Subcutaneous abdominal adipose tissue (tissue), 5 donors: ENCODE measurements around the gene MTTP.

Experiments
- H3K27ac ChIP-seq: one replicate; pipeline ENCODE4 v1.7.0; 2013; ENCODE audit warnings: low read depth, mild to moderate bottlenecking, inconsistent platforms, low read length, moderate library complexity
- H3K27me3 ChIP-seq, 5 donors: one replicate each; pipeline ENCODE4 v1.7.0; 2013; ENCODE audit warnings: low read length in 5 of 5, inconsistent platforms in 1 of 5; ENCODE audit not compliant: control insufficient read depth in 5 of 5, insufficient read depth in 4 of 5
- H3K36me3 ChIP-seq, 5 donors: one replicate each; pipeline ENCODE4 v1.7.0; 2013; ENCODE audit warnings: low read length in 5 of 5; ENCODE audit not compliant: control insufficient read depth in 5 of 5, insufficient read depth in 5 of 5
- H3K4me1 ChIP-seq, 5 donors: one replicate each; pipeline ENCODE4 v1.7.0; 2013; ENCODE audit warnings: low read length in 5 of 5, mild to moderate bottlenecking in 3 of 5, moderate library complexity in 1 of 5; ENCODE audit not compliant: control insufficient read depth in 5 of 5, insufficient read depth in 5 of 5
- H3K4me3 ChIP-seq, 5 donors: one replicate each; pipeline ENCODE4 v1.7.0; 2013; ENCODE audit warnings: low read length in 5 of 5, low read depth in 1 of 5
- H3K9ac ChIP-seq, 5 donors: one replicate each; pipeline ENCODE4 v1.7.0; 2013; ENCODE audit warnings: low read length in 5 of 5, mild to moderate bottlenecking in 4 of 5, moderate library complexity in 3 of 5
- H3K9me3 ChIP-seq, 5 donors: one replicate each; pipeline ENCODE4 v1.7.0; 2013; ENCODE audit warnings: low read length in 5 of 5; ENCODE audit not compliant: control insufficient read depth in 5 of 5
- donor health status: healthy.
- donor health status: healthy.
- donor health status: healthy.
- donor health status: healthy.
- donor health status: healthy.

The MTTP gene

DNA sequence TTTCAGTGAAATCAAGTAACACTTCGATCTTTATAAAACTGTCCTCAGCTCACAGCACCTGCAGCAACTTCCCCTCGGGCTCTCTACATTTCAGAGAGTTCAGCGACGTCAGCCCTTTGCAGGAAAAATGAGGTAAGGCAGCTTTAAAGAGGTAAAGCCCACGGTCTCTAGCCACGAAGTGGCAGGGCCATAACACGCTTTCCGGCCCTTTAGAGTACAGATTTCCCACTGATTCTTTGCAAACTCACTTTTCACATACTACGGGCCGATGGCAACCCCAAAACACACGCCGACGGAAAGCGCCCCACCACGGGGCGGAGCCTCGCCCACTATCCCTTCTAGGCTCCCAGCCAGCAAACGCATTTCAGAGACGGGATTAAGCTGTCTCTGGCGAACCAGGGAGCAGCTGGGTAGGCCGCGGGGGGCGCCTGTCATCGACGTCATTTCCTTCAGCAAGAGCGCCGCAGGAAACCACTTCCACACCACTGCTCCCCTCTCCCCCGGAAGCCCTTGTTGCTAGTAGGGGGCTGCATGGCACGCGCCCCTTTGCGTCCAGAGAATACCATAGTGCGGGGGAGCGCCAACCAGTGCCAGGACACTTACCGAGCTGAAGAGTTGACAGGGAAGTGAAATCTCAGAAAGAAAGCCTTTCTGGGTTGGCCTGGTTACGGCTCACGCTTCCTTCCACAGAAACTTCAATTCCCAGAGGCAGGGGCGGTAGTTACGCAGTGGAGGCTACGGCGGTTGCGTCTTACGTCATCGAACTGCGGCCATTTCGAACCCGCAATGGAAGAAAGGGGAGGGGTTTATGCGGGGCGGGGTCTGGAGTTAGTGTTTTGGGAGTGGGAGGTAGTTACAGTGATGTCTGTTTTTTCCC lies 11.1 kb upstream of the MTTP start, which contains the start of gene TRMT10A:
TSS of gene TRMT10A (minus strand) at position 730 of the 877 bp plus-strand sequence. CDS start 4,701 bp downstream, outside the sequence.
- H3K27me3 ChIP-seq, result no peaks in the 10 kb centered on the region
- peaks cover 0 to 11% (median 6%) of the 10 kb centered on the region in 5 donors for H3K4me1 ChIP-seq
- H3K9ac ChIP-seq, result peak within 1 kb of the TSS; percentile 93 to 95 (median 94)
- peaks cover 0 to 5% (median 0%) of the 10 kb centered on the region in 5 donors for H3K36me3 ChIP-seq
- H3K27ac ChIP-seq, result peak within 1 kb of the TSS; percentile 99
- H3K9me3 ChIP-seq, result no peaks in the 10 kb centered on the region
- H3K4me3 ChIP-seq, result peak within 1 kb of the TSS; percentile 79 to 99 (median 95)

DNA sequence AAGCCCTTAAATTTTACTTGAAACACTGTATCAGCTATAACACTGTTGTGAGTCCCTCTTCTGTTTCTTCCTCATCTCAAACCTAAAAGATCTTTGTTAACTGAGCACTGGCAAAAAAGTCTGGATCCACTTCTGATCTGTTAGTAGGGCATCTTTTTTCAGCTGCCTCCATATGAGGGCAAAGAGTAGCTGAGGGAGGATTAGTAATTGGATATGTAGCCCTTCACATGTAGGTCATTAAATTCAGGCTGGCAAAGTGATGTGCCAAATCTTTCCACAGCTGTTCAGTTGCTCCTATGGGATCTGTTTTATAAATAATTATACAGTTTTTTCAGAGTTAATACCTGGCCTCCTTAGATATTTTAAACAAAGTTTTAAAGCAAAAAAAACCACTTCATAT lies 9.7 kb upstream of the MTTP start:
- Histone ChIP-seq H3K27ac (no peak overlapping the region), H3K9ac (no peak overlapping the region)

DNA sequence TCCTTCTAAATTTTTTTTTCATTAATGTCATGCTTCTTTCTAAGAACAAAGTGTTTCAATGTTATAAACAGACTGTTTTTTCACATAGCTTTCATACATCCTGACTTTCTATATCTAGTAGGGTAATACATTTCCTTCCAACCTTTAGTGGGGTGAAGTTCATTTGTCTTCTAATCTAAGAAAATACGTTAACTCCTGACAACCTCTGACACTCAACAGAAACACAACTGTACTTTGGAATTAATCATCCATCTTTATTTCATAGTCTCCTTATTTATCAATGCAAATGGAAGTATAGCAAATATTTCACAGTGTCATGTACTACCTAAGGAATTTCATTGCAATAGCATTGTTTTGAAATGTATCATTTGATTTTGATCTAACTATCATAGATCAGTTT lies 2.7 kb upstream of the MTTP start:
- no peak overlapping the region for H3K9ac ChIP-seq

More for the DNA sequence above, 9.7 kb upstream of the MTTP start:
- Histone ChIP-seq H3K4me3 (no peak overlapping the region), H3K9me3 (no peaks in the 10 kb centered on the region), H3K36me3 (no peaks in the 10 kb centered on the region), H3K4me1 (peaks cover 0 to 11% (median 6%) of the 10 kb centered on the region in 5 donors), H3K27me3 (no peaks in the 10 kb centered on the region)

DNA sequence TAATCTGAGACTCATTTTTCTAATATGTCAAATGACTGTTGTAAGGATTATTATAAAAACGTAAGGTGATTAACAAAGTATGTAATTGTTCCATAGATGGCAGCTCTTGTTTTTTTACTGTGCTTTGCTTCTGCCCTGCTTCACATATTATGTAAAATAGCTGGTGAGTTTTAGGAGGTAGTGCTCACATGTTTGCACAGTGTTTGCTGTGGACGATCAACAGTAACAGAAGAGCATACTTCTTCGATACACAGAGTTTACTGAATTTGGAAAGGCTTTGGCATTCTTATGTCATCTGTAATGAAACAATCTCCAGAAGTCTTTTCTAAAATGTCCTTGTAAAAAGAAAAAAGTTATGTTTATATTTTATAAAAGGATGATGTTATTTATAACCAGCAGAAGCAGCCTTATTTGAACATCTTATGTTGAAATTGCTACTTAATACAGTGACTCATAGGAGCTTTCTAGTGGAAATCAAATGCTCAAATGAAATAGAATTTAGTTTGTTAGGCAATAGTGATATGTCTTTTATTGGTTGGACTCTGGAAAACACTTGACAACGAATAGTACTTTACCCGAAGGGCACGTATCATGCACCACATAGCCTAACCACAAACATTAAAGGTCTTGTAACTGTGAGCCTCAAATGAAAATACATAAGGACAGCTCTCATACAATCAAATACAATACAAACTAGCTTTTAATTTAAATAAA lies 1.9 kb upstream of the MTTP start:
- H3K9ac ChIP-seq, result no peak overlapping the region

More for the DNA sequence above, 2.7 kb upstream of the MTTP start:
- Histone ChIP-seq H3K4me3 (no peak overlapping the region), H3K9me3 (no peaks in the 10 kb centered on the region), H3K36me3 (no peaks in the 10 kb centered on the region), H3K27ac (no peak overlapping the region), H3K27me3 (no peaks in the 10 kb centered on the region), H3K4me1 (no peaks in the 10 kb centered on the region)

DNA sequence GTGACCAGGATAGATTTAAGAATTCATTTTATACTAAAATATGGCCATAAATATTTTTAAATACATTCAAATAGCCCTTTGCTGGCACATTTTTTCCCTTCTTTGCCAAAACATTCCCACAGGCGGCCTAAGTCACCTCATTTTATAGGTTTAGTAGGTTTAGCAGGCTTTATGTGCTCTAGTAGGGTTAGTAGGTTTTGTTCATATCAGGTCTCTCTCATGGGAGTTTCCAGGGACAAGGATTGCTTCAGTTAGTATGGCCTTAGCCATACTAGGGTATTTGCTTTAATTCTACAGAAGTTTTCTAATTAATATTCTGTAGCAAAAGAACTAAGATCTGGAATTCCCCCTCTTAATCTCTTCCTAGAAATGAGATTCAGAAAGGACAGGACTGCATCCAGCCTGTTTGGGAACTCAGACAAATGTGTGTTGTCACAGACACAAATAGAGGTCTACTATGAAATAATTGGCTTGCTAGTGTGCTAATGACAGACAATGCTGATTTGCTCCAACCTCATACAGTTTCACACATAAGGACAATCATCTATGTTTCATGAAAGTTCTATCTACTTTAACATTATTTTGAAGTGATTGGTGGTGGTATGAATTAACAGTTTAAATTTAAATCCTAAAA lies 772 bp upstream of the MTTP start:
- no peaks in the 10 kb centered on the region for H3K9me3 ChIP-seq
- no peak overlapping the region for H3K27ac ChIP-seq
- H3K27me3 ChIP-seq, result no peaks in the 10 kb centered on the region
- no peaks in the 10 kb centered on the region for H3K36me3 ChIP-seq
- H3K9ac ChIP-seq, result no peak overlapping the region
- no peak overlapping the region for H3K4me3 ChIP-seq
- H3K4me1 ChIP-seq, result no peaks in the 10 kb centered on the region

More for the DNA sequence above, 1.9 kb upstream of the MTTP start:
- no peaks in the 10 kb centered on the region for H3K36me3 ChIP-seq
- H3K4me1 ChIP-seq, result no peaks in the 10 kb centered on the region
- no peak overlapping the region for H3K27ac ChIP-seq
- no peaks in the 10 kb centered on the region for H3K9me3 ChIP-seq
- H3K27me3 ChIP-seq, result no peaks in the 10 kb centered on the region
- H3K4me3 ChIP-seq, result no peak overlapping the region

DNA sequence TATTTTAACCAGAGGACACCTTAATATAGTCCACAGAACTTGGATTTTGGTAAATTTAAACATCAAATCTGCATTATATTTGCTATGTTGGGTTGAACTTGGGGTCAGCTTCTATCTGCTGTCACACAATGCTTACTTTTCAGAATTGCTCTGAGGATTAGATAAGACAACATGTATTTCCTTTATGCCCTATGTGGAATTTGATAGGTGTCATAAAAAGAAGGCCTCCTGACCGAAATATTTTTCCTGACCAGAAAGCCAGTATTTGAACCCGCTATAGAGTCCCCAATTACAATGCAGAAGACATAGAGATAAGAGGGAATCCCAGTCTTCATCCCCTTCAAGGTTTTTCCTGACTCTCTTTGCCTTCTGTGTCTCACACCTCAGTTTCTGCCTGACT lies 4.1 kb downstream of the MTTP start:
- no peak overlapping the region for H3K27ac ChIP-seq
- H3K4me3 ChIP-seq, result no peak overlapping the region
- no peaks in the 10 kb centered on the region for H3K9me3 ChIP-seq
- no peaks in the 10 kb centered on the region for H3K36me3 ChIP-seq
- no peaks in the 10 kb centered on the region for H3K4me1 ChIP-seq
- no peak overlapping the region for H3K9ac ChIP-seq
- H3K27me3 ChIP-seq, result peaks cover 0 to 4% (median 0%) of the 10 kb centered on the region in 5 donors

DNA sequence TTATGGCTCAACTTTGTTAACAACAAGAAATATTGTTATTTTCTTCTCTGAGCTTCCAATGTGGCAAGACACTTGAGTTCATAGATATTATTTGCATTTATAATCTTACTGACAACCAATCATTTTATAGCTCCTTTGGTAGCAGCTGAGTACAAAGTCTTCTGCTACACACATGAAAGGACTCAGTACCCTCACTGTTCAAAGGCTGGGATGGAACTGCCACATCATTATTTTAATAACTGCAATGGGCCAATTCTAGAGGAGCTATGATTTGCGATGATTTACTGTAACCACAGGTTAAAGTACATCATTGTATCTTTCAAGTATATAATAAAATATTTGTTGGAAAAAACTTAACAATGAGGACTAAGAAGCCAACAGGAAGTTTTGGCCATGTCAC lies 10.9 kb downstream of the MTTP start:
- Histone ChIP-seq H3K27ac (no peak overlapping the region), H3K9me3 (no peaks in the 10 kb centered on the region), H3K36me3 (no peaks in the 10 kb centered on the region), H3K9ac (no peak overlapping the region), H3K27me3 (peaks cover 0 to 4% (median 0%) of the 10 kb centered on the region in 5 donors), H3K4me1 (no peaks in the 10 kb centered on the region), H3K4me3 (no peak overlapping the region)

DNA sequence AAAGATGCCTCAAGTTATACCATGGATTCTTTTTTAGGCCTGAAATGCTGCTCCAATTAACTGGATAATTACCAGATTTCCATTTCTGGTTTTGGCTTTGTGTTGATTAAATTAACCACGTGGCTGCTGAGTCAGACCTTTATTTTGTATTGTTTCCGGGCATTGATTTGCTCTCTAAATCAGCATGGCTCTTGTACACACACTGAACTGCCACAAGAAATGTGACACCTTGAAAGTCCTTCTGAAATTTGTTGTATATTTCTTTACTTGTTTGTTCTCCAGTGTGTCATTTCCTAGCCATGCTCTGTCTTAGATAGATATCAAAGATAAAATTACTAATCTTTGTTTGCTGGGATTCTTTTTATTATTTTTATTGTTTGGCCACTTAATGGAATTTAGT lies 11.7 kb downstream of the MTTP start:
- H3K27me3 ChIP-seq, result peaks cover 0 to 4% (median 0%) of the 10 kb centered on the region in 5 donors

DNA sequence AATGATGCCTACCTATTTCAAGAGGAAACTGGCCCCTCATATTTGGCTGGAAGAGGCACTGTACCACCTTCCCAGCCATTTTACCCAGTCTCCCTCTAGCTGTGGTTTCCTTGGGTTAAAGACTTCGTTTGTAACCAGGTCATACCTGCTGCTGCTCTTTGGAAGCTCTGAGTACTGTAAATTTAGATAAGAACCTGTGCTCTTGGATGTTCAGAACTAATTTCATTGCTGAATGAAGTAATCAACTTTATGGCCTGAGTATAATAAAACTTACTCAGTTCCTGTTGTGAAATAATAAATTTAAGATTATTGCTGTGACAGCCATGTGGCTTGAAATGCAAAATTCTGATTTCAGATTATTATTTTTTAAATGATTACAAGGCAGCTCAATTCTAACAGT lies 12.2 kb downstream of the MTTP start:
- Histone ChIP-seq H3K9me3 (no peaks in the 10 kb centered on the region), H3K27ac (no peak overlapping the region), H3K27me3 (peaks cover 0 to 2% (median 0%) of the 10 kb centered on the region in 5 donors), H3K9ac (no peak overlapping the region), H3K4me3 (no peak overlapping the region), H3K4me1 (no peaks in the 10 kb centered on the region), H3K36me3 (no peaks in the 10 kb centered on the region)

More for the DNA sequence above, 11.7 kb downstream of the MTTP start:
- no peaks in the 10 kb centered on the region for H3K9me3 ChIP-seq
- no peak overlapping the region for H3K4me3 ChIP-seq
- no peaks in the 10 kb centered on the region for H3K36me3 ChIP-seq
- no peak overlapping the region for H3K27ac ChIP-seq
- no peaks in the 10 kb centered on the region for H3K4me1 ChIP-seq
- H3K9ac ChIP-seq, result no peak overlapping the region
